Measurements from ENCODE around the gene C11orf16.

DNA sequence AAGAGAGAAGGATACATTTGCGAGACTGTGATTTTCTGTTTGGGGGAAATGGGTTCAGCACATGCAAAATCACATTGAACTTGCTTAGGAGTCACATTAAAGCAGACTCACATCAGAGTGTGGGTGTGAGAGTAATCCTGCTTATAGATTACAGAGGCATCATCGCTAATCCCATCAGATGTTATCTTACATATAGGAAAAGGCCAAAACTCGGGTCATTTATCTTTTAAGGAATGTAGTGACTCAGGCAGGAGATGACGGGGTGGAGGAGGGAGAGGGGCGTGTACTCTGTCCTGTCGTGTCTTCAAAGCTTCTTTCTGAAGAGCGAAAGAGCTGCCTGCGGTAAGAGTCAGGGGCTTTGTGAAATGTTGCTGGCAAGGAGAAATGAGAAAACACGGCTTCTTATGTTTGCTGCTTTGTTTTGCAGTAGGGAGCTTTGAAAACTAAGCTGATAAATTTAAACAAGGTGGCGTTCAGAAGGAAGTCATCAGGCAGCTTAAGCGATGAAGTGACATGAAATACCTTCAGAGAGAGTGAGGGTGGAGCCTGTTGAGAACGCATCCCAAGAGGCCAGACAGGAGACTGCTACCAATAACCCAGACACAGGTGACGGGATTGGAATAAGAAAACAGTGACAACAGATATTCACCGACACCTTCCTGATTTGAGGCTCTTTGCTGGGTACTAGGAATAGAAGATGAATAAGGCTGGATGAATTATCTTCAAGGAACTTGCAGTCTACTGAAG, 2.2 kb upstream of the C11orf16 start:
- no peak for TF ChIP-seq EZH2phosphoT487 (IDR thresholded peaks at IDR 0.05; ENCODE audit: low read depth, severe bottlenecking, unreplicated experiment)
- TF ChIP-seq, protein P1, sequence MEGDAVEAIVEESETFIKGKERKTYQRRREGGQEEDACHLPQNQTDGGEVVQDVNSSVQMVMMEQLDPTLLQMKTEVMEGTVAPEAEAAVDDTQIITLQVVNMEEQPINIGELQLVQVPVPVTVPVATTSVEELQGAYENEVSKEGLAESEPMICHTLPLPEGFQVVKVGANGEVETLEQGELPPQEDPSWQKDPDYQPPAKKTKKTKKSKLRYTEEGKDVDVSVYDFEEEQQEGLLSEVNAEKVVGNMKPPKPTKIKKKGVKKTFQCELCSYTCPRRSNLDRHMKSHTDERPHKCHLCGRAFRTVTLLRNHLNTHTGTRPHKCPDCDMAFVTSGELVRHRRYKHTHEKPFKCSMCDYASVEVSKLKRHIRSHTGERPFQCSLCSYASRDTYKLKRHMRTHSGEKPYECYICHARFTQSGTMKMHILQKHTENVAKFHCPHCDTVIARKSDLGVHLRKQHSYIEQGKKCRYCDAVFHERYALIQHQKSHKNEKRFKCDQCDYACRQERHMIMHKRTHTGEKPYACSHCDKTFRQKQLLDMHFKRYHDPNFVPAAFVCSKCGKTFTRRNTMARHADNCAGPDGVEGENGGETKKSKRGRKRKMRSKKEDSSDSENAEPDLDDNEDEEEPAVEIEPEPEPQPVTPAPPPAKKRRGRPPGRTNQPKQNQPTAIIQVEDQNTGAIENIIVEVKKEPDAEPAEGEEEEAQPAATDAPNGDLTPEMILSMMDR (IDR thresholded peaks at IDR 0.05; ENCODE audit: poor library complexity) = no peak
- TF ChIP-seq EZH2 (IDR thresholded peaks at IDR 0.05; ENCODE audit: borderline replicate concordance) = no peak
